Measurements from ENCODE around the gene ZFP82.

Gene ZFP82

GRCh38 chr19:36371886-36372285, 46.6 kb downstream of the ZFP82 start:
- DNase-seq = no peak

- no peak for DNase-seq
Measured at GRCh38 chr19:36363845-36364244, 54.6 kb downstream of the ZFP82 start.
